DND-41 (cell line): ENCODE measurements around the gene RBM45.

Experiments used
- CTCF ChIP-seq: IDR thresholded peaks from 2 replicates; pipeline ENCODE4 v1.5.1; 2012; ENCODE audit warnings: borderline replicate concordance, low read length, moderate library complexity, mild to moderate bottlenecking; ENCODE audit not compliant: poor library complexity, severe bottlenecking; ENCODE audit errors: extremely low read depth
- EZH2 ChIP-seq: IDR thresholded peaks from 3 replicates; pipeline ENCODE4 v1.6.1; 2012; ENCODE audit warnings: borderline replicate concordance, low read depth, mild to moderate bottlenecking, moderate library complexity, low read length, inconsistent platforms; ENCODE audit not compliant: severe bottlenecking

- no peak for TF ChIP-seq CTCF
- no peak for TF ChIP-seq EZH2
These were observed 45.3 kb downstream of the RBM45 start for GRCh38 chr2:178157574-178157973.
